Mammary epithelial cell (primary cell): ENCODE data around the gene LRP6.

Experiments used
- CTCF ChIP-seq, 2 donors: IDR thresholded peaks in 1 of 2; conservative IDR thresholded peaks in 1 of 2; 2 replicates each; pipeline ENCODE4 v1.5.1; 2011 to 2012; ENCODE audit warnings: inconsistent platforms in 2 of 2, low read length in 2 of 2, mild to moderate bottlenecking in 2 of 2, control low read depth in 1 of 2, low read depth in 1 of 2; ENCODE audit not compliant: insufficient read depth in 1 of 2; ENCODE audit errors: extremely low read depth in 1 of 2
- EZH2 ChIP-seq: IDR thresholded peaks from 2 replicates; pipeline ENCODE4 v1.6.1; 2012; ENCODE audit warnings: low read length, inconsistent platforms, borderline replicate concordance

- TF ChIP-seq CTCF (conservative IDR thresholded peaks at IDR 0.05 in 1 of 2, IDR thresholded peaks at IDR 0.05 in 1 of 2; ENCODE audit: extremely low read depth in 1 of 2, insufficient read depth in 1 of 2, low read depth in 1 of 2, low read length in 2 of 2) (no peak), EZH2 (no peak)
Measured at GRCh38 chr12:12202747-12203146, 64.1 kb downstream of the LRP6 start.
